HG03439 (cell line): ENCODE measurements around the gene FAM135A.
"Not testable (repeated sequence)": the region's sequence is repeated elsewhere in the genome, so short reads cannot be mapped to it uniquely, and the experiment has no call there.

Experiments
- ATAC-seq: cut with Tn5 transposase; IDR thresholded peaks from one replicate; pipeline ENCODE4 v1.9.1; 2021; ENCODE audit warnings: mild to moderate bottlenecking, moderate library complexity; ENCODE audit not compliant: unreplicated experiment

The FAM135A gene

GRCh38 chr6:70531133-70531532, 117.8 kb downstream of the FAM135A start:
- ATAC-seq: no peak

GRCh38 chr6:70537266-70537665, 124.0 kb downstream of the FAM135A start:
- ATAC-seq: no peak

GRCh38 chr6:70538376-70538775, 125.1 kb downstream of the FAM135A start:
- peak; percentile 79 for ATAC-seq

GRCh38 chr6:70547313-70547712, 134.0 kb downstream of the FAM135A start:
- no peak for ATAC-seq

- no peak for ATAC-seq
Measured at GRCh38 chr6:70547905-70548304, 134.6 kb downstream of the FAM135A start.

GRCh38 chr6:70549327-70549726, 136.0 kb downstream of the FAM135A start:
- ATAC-seq: no peak

GRCh38 chr6:70551566-70551965, 138.3 kb downstream of the FAM135A start:
- no peak for ATAC-seq

- ATAC-seq: not testable (repeated sequence)
Measured at GRCh38 chr6:70552286-70552940, 139.1 kb downstream of the FAM135A start.

- no peak for ATAC-seq
Measured at GRCh38 chr6:70552974-70553373, 139.7 kb downstream of the FAM135A start.

- ATAC-seq: no peak
Measured at GRCh38 chr6:70557998-70558397, 144.7 kb downstream of the FAM135A start.

- ATAC-seq: not testable (repeated sequence)
Measured at GRCh38 chr6:70562401-70562800, 149.1 kb downstream of the FAM135A start.

- ATAC-seq: no peak
Measured at GRCh38 chr6:70563530-70563929, 150.2 kb downstream of the FAM135A start.

- ATAC-seq: peak; percentile 99
Measured at GRCh38 chr6:70566751-70567382, 153.6 kb downstream of the FAM135A start, which contains the start of gene SDHAF4. Gene SDHAF4, plus strand, starts transcription at chr6:70566930. Its CDS starts 11 bp downstream, at chr6:70566941.

- ATAC-seq: no peak
Measured at GRCh38 chr6:70574643-70575042, 161.3 kb downstream of the FAM135A start.

GRCh38 chr6:70575899-70576495, 162.7 kb downstream of the FAM135A start:
- ATAC-seq: no peak

GRCh38 chr6:70586114-70586513, 172.8 kb downstream of the FAM135A start:
- ATAC-seq: peak; percentile 88

- no peak for ATAC-seq
Measured at GRCh38 chr6:70590400-70590799, 177.1 kb downstream of the FAM135A start.

- ATAC-seq: no peak
Measured at GRCh38 chr6:70592391-70593117, 179.2 kb downstream of the FAM135A start.

- ATAC-seq: no peak
Measured at GRCh38 chr6:70593118-70593486, 179.8 kb downstream of the FAM135A start.

GRCh38 chr6:70599187-70599586, 185.9 kb downstream of the FAM135A start:
- ATAC-seq: no peak

GRCh38 chr6:70601014-70601413, 187.7 kb downstream of the FAM135A start:
- no peak for ATAC-seq

GRCh38 chr6:70604254-70604653, 190.9 kb downstream of the FAM135A start:
- no peak for ATAC-seq
